Measurements from ENCODE around the gene RNF223. TPM values are rescaled to one million over a fixed set of nuclear protein-coding genes. Genes with fewer than 3 reads are reported as not detected.

The RNF223 gene
- total RNA-seq, 1 donor from 2014 or later = not detected

DNA sequence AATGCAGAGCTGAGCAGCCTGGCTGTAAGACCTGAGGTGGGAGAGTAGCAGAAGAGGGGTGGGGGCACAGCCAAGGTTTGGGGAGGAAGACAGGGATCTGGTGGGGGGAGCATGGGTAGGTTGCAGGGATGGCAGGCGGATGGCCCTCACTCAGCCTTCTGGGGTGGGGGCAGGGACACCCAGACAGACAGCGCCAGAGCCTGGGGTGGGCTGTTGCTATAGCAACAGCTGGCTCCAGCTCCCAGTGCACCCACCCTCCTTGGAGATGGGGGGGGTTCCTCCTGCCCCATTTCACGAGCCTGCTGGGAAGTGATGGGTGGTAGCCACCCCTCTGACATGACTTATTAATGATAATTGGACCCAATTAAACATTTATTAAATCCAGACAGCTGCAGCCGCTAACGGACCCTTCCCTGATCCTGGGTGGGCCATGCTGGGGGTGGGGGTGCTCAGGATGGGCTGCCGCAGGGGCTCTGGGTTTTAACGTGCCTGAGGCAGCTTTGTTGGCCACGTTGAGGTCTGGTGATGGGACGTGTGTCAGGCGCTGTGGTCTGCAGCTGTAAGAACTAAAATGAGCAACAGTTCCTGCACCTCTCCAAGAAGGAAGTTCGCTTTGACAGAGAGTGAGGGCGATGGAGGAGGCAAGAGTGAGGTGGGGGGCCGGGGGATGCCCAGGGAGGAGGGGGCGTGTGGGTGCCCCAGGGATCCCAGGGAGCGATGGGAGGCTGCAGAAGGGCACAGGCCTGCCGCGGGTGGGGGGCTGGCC is 34.8 kb downstream of the RNF223 start:
- Mint-ChIP-seq H3K4me3 (ENCODE audit: unreplicated experiment) (peak overlapping the region; percentile 19), H3K36me3 (ENCODE audit: unreplicated experiment) (peaks cover 6% of the 10 kb centered on the region), H3K27me3 (ENCODE audit: unreplicated experiment) (no peaks in the 10 kb centered on the region), H3K9me3 (ENCODE audit: unreplicated experiment) (no peaks in the 10 kb centered on the region), H3K4me1 (ENCODE audit: unreplicated experiment) (peaks cover 6% of the 10 kb centered on the region), H3K27ac (ENCODE audit: unreplicated experiment) (no peak overlapping the region)
- no peak for DNase-seq (ENCODE audit: extremely low spot score, unreplicated experiment)
- TF ChIP-seq, protein P1, sequence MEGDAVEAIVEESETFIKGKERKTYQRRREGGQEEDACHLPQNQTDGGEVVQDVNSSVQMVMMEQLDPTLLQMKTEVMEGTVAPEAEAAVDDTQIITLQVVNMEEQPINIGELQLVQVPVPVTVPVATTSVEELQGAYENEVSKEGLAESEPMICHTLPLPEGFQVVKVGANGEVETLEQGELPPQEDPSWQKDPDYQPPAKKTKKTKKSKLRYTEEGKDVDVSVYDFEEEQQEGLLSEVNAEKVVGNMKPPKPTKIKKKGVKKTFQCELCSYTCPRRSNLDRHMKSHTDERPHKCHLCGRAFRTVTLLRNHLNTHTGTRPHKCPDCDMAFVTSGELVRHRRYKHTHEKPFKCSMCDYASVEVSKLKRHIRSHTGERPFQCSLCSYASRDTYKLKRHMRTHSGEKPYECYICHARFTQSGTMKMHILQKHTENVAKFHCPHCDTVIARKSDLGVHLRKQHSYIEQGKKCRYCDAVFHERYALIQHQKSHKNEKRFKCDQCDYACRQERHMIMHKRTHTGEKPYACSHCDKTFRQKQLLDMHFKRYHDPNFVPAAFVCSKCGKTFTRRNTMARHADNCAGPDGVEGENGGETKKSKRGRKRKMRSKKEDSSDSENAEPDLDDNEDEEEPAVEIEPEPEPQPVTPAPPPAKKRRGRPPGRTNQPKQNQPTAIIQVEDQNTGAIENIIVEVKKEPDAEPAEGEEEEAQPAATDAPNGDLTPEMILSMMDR (IDR thresholded peaks at IDR 0.05) = no peak

DNA sequence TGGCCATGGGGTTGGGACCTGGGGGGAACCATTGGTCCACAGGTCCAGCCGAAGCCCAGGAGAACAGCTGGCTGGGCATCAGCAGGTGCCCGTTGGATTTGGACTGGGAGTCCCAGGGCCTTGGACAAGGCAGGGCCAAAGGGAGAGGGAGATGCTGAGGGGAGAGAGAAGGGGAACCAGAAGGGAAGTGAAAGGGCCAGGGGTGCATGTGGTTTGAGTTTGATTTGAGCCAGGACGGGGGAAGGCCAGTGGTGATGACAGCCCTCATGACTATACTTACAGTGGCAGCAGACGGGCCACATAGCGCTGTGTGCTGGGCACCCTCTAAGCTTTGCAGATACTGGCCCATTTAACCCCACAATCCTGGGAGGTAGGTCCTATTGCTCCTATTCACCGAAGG is 35.4 kb downstream of the RNF223 start:
- Mint-ChIP-seq H3K9me3 (ENCODE audit: unreplicated experiment) (no peaks in the 10 kb centered on the region), H3K27me3 (ENCODE audit: unreplicated experiment) (no peaks in the 10 kb centered on the region), H3K36me3 (ENCODE audit: unreplicated experiment) (peaks cover 6% of the 10 kb centered on the region), H3K27ac (ENCODE audit: unreplicated experiment) (no peak overlapping the region), H3K4me3 (ENCODE audit: unreplicated experiment) (no peak overlapping the region), H3K4me1 (ENCODE audit: unreplicated experiment) (peaks cover 6% of the 10 kb centered on the region)
- TF ChIP-seq, protein P1 (IDR thresholded peaks at IDR 0.05) = no peak
- no peak for DNase-seq (ENCODE audit: extremely low spot score, unreplicated experiment)

DNA sequence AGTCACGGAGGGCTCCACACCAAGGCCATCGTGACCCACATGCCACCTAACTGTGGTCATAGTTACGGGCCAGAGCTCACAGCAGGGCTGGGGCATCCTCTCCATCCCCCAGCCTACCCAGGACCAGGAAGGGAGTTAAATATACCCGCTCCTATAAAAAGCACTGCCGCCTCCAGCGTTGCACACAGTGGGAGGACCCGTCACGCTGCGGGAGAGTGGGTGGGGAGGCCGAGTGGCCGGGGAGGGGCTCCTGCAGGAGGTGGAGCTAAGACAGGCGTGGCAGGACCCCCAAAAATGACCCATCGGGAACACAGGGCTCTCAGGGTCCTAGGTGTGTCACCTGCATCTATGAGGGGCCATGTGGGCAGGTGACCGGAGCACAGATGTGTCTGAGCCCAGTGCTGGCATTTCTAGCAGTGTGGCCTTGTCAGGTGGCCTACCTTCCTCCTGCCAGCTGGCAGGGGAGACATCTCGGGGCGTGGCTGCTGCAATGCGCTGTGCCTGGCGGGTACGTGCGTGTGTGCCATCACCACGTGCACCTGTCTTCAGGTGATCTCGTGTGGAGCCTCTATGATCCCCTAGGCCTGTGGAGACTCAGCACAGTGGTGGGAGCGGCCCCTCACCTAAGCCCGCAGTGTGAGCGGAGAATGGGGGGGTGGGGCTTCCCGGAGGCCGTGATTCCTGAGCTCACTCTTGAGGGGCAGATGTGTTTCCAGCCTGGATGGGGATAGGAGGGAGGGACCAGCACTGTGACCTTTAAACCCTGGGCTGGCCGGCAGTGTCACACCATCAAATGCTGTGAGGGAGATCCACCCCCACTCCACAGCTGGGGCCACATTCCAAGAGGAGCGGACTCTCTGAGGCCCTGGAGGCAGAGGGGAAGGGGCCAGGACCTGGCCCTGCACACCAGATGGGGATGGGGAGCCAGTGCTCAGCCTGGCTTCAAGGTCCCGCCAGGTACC is 36.5 kb downstream of the RNF223 start:
- H3K9me3 Mint-ChIP-seq (ENCODE audit: unreplicated experiment) = no peaks in the 10 kb centered on the region
- TF ChIP-seq, protein P1 (IDR thresholded peaks at IDR 0.05) = no peak
- H3K36me3 Mint-ChIP-seq (ENCODE audit: unreplicated experiment) = peaks cover 6% of the 10 kb centered on the region
- H3K4me1 Mint-ChIP-seq (ENCODE audit: unreplicated experiment) = peaks cover 6% of the 10 kb centered on the region
- no peak overlapping the region for H3K4me3 Mint-ChIP-seq (ENCODE audit: unreplicated experiment)
- DNase-seq (ENCODE audit: extremely low spot score, unreplicated experiment) = no peak
- no peak overlapping the region for H3K27ac Mint-ChIP-seq (ENCODE audit: unreplicated experiment)
- no peaks in the 10 kb centered on the region for H3K27me3 Mint-ChIP-seq (ENCODE audit: unreplicated experiment)

DNA sequence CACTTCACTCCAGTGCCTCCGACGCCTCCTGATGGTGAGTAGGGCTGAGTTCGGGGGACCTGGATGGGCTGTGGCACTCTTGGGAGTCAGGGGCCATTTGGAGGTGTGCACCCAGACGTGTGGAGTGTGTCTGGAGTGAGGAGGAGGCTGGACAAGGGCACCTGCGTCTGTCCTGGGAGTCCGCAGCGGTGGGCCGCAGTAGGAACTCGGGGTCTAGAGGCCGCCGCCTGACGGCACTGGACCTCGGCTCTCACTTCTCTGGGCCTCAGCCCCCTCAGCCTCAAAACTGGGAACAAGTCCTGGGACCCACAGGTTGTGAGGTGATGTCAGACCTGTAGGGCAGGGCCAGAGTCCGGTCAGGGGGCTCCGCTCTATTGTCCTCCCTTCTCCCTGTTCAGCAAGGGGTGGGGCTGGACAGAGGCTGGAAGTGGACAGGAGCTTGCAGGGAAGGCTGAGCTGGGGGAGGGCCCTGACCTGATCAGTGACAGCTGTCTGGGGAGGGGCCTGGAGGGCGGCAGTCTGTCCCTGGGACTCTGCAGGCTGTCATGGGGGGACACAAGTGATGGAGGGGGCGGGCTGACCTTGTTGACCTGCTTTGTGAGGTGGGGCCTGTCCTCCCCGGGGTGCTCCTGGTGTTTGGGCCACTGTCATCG is 38.7 kb downstream of the RNF223 start:
- H3K27ac Mint-ChIP-seq (ENCODE audit: unreplicated experiment) = no peak overlapping the region
- H3K4me1 Mint-ChIP-seq (ENCODE audit: unreplicated experiment) = peaks cover 15% of the 10 kb centered on the region
- no peaks in the 10 kb centered on the region for H3K27me3 Mint-ChIP-seq (ENCODE audit: unreplicated experiment)
- DNase-seq (ENCODE audit: extremely low spot score, unreplicated experiment) = no peak
- H3K36me3 Mint-ChIP-seq (ENCODE audit: unreplicated experiment) = peaks cover 6% of the 10 kb centered on the region
- no peak overlapping the region for H3K4me3 Mint-ChIP-seq (ENCODE audit: unreplicated experiment)
- H3K9me3 Mint-ChIP-seq (ENCODE audit: unreplicated experiment) = no peaks in the 10 kb centered on the region
- TF ChIP-seq, protein P1 (IDR thresholded peaks at IDR 0.05) = no peak

All from osteocyte (in vitro differentiated cells).